DND-41 (cell line): ENCODE results near the gene LIN7C.

Experiments
- ATAC-seq: fragments of 200-7000 bp; cut with Tn5 transposase; 3 replicates; pipeline ENCODE4 v1.9.1; 2021; ENCODE audit warnings: low read depth; ENCODE audit not compliant: insufficient read depth
- DNase-seq: peaks from one replicate; pipeline ENCODE4 v3.0.0-alpha.2; 2020
- H2AFZ ChIP-seq: 2 replicates; pipeline ENCODE4 v1.6.0; 2012; ENCODE audit warnings: low read depth, low read length
- H3K27ac ChIP-seq: 2 replicates; pipeline ENCODE4 v1.5.1; 2012; ENCODE audit warnings: low read length, inconsistent platforms
- H3K27me3 ChIP-seq: fragments of 200-600 bp; sonication (generic); 2 replicates; pipeline ENCODE4 v1.6.0; 2012; ENCODE audit warnings: low read length, mild to moderate bottlenecking, inconsistent platforms; ENCODE audit not compliant: insufficient read depth, poor library complexity
- H3K36me3 ChIP-seq: 2 replicates; pipeline ENCODE4 v1.5.1; 2012; ENCODE audit warnings: low read length, inconsistent platforms; ENCODE audit not compliant: insufficient read depth
- H3K4me1 ChIP-seq: 2 replicates; pipeline ENCODE4 v1.5.1; 2012; ENCODE audit warnings: mild to moderate bottlenecking, low read length; ENCODE audit not compliant: insufficient read depth
- H3K4me2 ChIP-seq: 2 replicates; pipeline ENCODE4 v1.6.0; 2012; ENCODE audit warnings: mild to moderate bottlenecking, moderate library complexity, low read length, inconsistent platforms; ENCODE audit not compliant: insufficient read depth
- H3K4me3 ChIP-seq, 2 experiments: fragments of 200-600 bp in 1 of 2; shearing (Covaris generic) in 1 of 2; 2 replicates each; pipeline ENCODE4 v1.5.1; 2012 to 2016; ENCODE audit warnings: inconsistent platforms in 2 of 2, low read length in 2 of 2, mild to moderate bottlenecking in 2 of 2, low read depth in 1 of 2, moderate library complexity in 1 of 2
- H3K79me2 ChIP-seq: 2 replicates; pipeline ENCODE4 v1.6.0; 2012; ENCODE audit warnings: low read length, inconsistent platforms; ENCODE audit not compliant: insufficient read depth
- H3K9ac ChIP-seq: 2 replicates; pipeline ENCODE4 v1.6.0; 2012; ENCODE audit warnings: low read depth, mild to moderate bottlenecking, inconsistent platforms, low read length, moderate library complexity
- H3K9me3 ChIP-seq: 2 replicates; pipeline ENCODE4 v1.5.1; 2012; ENCODE audit warnings: low read length, moderate library complexity, mild to moderate bottlenecking, inconsistent platforms; ENCODE audit not compliant: insufficient read depth, severe bottlenecking
- H4K20me1 ChIP-seq: 2 replicates; pipeline ENCODE4 v1.6.0; 2012; ENCODE audit warnings: low read length; ENCODE audit not compliant: insufficient read depth
- EZH2 ChIP-seq: IDR thresholded peaks from 3 replicates; pipeline ENCODE4 v1.6.1; 2012; ENCODE audit warnings: borderline replicate concordance, low read depth, mild to moderate bottlenecking, moderate library complexity, low read length, inconsistent platforms; ENCODE audit not compliant: severe bottlenecking
- TF ChIP-seq, protein P1 (sequence below): IDR thresholded peaks from 2 replicates; pipeline ENCODE4 v1.5.1; 2012; ENCODE audit warnings: borderline replicate concordance, low read length, moderate library complexity, mild to moderate bottlenecking; ENCODE audit not compliant: poor library complexity, severe bottlenecking; ENCODE audit errors: extremely low read depth

The LIN7C gene

DNA sequence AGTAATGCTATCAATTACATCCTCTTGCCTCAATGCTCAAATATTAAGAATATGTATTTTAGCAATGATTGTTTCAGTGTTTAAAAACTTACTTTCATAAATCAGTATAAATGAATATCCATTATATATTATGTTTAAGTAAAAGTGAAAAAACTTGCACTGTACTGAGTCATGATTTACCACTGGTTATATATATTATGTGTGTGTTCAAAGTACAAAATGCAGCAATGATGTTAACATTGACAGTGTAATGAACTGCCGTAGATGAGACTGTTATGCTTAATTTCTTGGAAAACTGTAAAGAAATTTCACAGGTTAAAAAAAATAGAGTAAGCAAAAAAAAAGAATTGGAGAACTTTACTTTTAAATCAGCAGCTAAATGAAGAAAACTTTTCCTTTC is 8.7 kb downstream of the LIN7C start:
- Histone ChIP-seq H3K27me3 (no peaks in the 10 kb centered on the region), H4K20me1 (peaks cover 4% of the 10 kb centered on the region; the same call in 1 of the 2 replicates), H3K79me2 (peaks cover 31% of the 10 kb centered on the region), H3K9me3 (no peaks in the 10 kb centered on the region), H3K4me1 (no peaks in the 10 kb centered on the region), H2AFZ (no peak overlapping the region), H3K9ac (no peak overlapping the region), H3K27ac (no peak overlapping the region), H3K4me2 (no peak overlapping the region), H3K36me3 (peaks cover 73% of the 10 kb centered on the region), H3K4me3 (no peak overlapping the region)
- TF ChIP-seq, protein P1, sequence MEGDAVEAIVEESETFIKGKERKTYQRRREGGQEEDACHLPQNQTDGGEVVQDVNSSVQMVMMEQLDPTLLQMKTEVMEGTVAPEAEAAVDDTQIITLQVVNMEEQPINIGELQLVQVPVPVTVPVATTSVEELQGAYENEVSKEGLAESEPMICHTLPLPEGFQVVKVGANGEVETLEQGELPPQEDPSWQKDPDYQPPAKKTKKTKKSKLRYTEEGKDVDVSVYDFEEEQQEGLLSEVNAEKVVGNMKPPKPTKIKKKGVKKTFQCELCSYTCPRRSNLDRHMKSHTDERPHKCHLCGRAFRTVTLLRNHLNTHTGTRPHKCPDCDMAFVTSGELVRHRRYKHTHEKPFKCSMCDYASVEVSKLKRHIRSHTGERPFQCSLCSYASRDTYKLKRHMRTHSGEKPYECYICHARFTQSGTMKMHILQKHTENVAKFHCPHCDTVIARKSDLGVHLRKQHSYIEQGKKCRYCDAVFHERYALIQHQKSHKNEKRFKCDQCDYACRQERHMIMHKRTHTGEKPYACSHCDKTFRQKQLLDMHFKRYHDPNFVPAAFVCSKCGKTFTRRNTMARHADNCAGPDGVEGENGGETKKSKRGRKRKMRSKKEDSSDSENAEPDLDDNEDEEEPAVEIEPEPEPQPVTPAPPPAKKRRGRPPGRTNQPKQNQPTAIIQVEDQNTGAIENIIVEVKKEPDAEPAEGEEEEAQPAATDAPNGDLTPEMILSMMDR: no peak
- no peak for TF ChIP-seq EZH2
- ATAC-seq: no peak
- DNase-seq: no peak

- ATAC-seq: peak; percentile 78
- H4K20me1 ChIP-seq: peaks cover 4% of the 10 kb centered on the region; the same call in 1 of the 2 replicates
- H3K79me2 ChIP-seq: peaks cover 26% of the 10 kb centered on the region
- H3K9ac ChIP-seq: no peak overlapping the region
- no peak for DNase-seq
- H3K4me1 ChIP-seq: no peaks in the 10 kb centered on the region
- no peak overlapping the region for H2AFZ ChIP-seq
- TF ChIP-seq, protein P1: peak; percentile 56
- no peak for TF ChIP-seq EZH2
- no peak overlapping the region for H3K4me3 ChIP-seq
- no peak overlapping the region for H3K27ac ChIP-seq
- no peak overlapping the region for H3K4me2 ChIP-seq
- H3K9me3 ChIP-seq: no peaks in the 10 kb centered on the region
- no peaks in the 10 kb centered on the region for H3K27me3 ChIP-seq
- H3K36me3 ChIP-seq: peaks cover 72% of the 10 kb centered on the region
Observed at GRCh38 chr11:27497284-27497866, 9.2 kb downstream of the LIN7C start.

- Histone ChIP-seq H3K9ac (no peak overlapping the region), H4K20me1 (no peaks in the 10 kb centered on the region), H2AFZ (no peak overlapping the region), H3K36me3 (peaks cover 71% of the 10 kb centered on the region), H3K27me3 (no peaks in the 10 kb centered on the region), H3K79me2 (peaks cover 17% of the 10 kb centered on the region; the same call in 1 of the 2 replicates), H3K9me3 (no peaks in the 10 kb centered on the region), H3K4me1 (no peaks in the 10 kb centered on the region), H3K27ac (no peak overlapping the region), H3K4me2 (no peak overlapping the region), H3K4me3 (no peak overlapping the region)
- no peak for ATAC-seq
- DNase-seq: no peak
- TF ChIP-seq, protein P1: no peak
- TF ChIP-seq EZH2: no peak
Observed at GRCh38 chr11:27496461-27496860, 10.1 kb downstream of the LIN7C start.
